ENCODE data around the gene SEPTIN1. TPM values are rescaled to one million over a fixed set of nuclear protein-coding genes. Genes with fewer than 3 reads are reported as not detected.
"Not testable (repeated sequence)": the region's sequence is repeated elsewhere in the genome, so short reads cannot be mapped to it uniquely, and the experiment has no call there.

SEPTIN1 gene
- polyA plus RNA-seq, 12 donors: 1.3 to 7.2 (median 2.6) TPM; not detected in 1

- DNase-seq: no peak
These were observed 19.5 kb upstream of the SEPTIN1 start for GRCh38 chr16:30401768-30402425.

- DNase-seq: no peak
These were observed 17.2 kb upstream of the SEPTIN1 start for GRCh38 chr16:30399435-30400186.

GRCh38 chr16:30398661-30399434 is 16.5 kb upstream of the SEPTIN1 start:
- no peak for DNase-seq

GRCh38 chr16:30397776-30398660 is 15.7 kb upstream of the SEPTIN1 start:
- no peak for DNase-seq

GRCh38 chr16:30397056-30397455 is 14.7 kb upstream of the SEPTIN1 start:
- DNase-seq: no peak

GRCh38 chr16:30396627-30397026 is 14.3 kb upstream of the SEPTIN1 start:
- not testable (repeated sequence) for DNase-seq

GRCh38 chr16:30395992-30396585 is 13.7 kb upstream of the SEPTIN1 start:
- DNase-seq: no peak

GRCh38 chr16:30395155-30395991 is 13.0 kb upstream of the SEPTIN1 start, which contains the start of gene ZNF48:
ZNF48 (plus strand) TSS chr16:30395420; CDS start chr16:30395795, 375 bp downstream.
- peak; percentile 92 for DNase-seq

- no peak for DNase-seq
These were observed 12.3 kb upstream of the SEPTIN1 start for GRCh38 chr16:30394592-30395154.

GRCh38 chr16:30383521-30383920 is 1.2 kb upstream of the SEPTIN1 start:
- DNase-seq: peak; percentile 83

GRCh38 chr16:30381291-30382041 is 895 bp downstream of the SEPTIN1 start:
- no peak for DNase-seq

- no peak for DNase-seq
These were observed 1.6 kb downstream of the SEPTIN1 start for GRCh38 chr16:30380803-30381208.

- DNase-seq: no peak
These were observed 2.1 kb downstream of the SEPTIN1 start for GRCh38 chr16:30380072-30380802.

GRCh38 chr16:30379158-30379783 is 3.1 kb downstream of the SEPTIN1 start:
- no peak for DNase-seq

- peak; percentile 98 for DNase-seq
These were observed 3.9 kb downstream of the SEPTIN1 start for GRCh38 chr16:30378236-30379157.

- DNase-seq: peak; percentile 93
These were observed 4.5 kb downstream of the SEPTIN1 start for GRCh38 chr16:30377812-30378235.
